NOMO-1 treated with DMSO at 0.1 percent for 48 hours (cell line): ENCODE results near the gene C10orf62.
"Not testable (repeated sequence)": the region's sequence is repeated elsewhere in the genome, so short reads cannot be mapped to it uniquely, and the experiment has no call there.

Experiments used
- DNase-seq: peaks from one replicate; lab custom pipeline; 2025; ENCODE audit not compliant: unreplicated experiment; lab: John Stamatoyannopoulos, UW

The C10orf62 gene

GRCh38 chr10:97627731-97628130, 38.2 kb downstream of the C10orf62 start:
- no peak for DNase-seq

DNA sequence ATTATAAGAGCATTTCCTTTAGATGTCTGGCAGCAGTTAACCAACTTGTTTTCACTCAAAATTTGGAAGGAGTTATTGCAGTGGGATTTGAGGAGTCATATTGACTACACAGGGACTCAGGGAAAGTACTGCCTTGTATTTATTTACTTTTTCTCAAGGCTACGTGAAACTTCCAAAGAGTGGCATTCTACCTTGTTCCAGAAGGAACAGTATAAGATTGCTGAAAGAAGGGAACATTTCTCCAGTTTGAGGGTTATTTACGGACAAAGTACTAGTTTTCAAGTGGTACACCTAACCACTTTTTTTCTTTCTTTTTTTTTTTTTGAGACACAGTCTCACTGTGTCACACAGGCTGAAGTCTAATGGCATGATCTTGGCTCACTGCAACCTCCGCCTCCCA, 38.7 kb downstream of the C10orf62 start:
- no peak for DNase-seq

GRCh38 chr10:97629289-97629688, 39.8 kb downstream of the C10orf62 start:
- DNase-seq, result no peak

DNA sequence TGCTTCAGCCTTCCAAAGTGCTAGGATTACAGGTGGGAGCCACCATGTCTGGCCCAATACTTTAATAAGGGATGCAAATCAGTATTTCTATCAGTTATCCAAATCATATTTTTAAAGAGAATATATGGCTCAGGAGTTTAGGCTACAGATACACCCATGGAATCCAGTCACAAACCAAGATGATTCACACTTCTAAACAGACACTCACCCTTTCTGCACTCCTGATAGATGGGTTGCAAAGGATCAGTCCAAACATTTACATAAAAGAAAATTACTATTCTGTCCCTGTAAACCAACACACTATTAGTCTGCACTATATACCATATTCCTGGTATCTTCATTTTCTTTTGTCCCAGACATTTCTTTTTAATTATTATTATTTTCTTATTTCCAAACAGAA, 41.6 kb downstream of the C10orf62 start:
- DNase-seq, result no peak

DNA sequence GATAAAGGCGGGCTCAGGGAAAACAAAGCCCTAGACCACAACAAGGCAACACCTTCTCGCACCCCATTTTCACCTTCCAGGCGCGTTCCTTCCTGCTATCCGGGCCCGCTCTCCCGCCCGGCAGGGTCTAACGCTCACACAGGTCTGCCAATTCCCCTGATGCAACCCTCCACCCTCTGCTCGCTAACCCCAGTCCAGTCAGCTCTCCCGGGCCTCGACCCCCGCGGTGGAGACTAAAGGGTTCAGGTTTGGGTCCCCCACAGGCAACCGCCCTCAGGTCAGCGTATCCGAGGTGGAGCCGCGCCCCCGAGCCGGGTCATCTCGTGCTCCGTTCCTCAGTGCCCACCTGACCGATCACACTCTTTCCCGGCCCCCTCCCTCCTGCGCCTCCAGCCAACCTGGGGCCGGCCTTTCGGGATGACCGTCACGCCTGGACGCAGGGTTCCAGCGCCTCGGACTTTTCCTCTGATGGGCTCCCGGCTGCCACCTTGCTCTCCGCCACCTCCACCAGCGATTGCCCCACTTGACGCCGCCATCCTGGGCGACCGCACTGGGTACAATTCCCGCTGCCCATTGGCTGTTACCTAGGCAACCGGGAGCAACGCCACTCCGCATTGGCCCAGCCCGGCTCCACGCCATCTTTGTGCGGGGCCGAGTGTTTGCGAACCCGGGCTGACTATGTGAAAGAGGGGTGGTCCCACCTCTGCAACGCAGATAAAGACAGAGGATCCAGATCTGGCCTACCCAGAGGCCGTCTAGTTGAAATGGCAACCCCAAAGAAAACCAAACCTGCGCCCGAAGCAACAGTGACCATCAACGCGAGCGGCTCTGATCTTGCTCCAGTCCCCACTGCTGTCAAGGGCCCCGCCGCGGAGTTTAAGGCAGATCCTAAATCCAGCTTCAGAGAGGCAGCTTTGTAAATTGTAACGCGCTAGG, 43.7 kb downstream of the C10orf62 start, which contains the start of gene MORN4:
TSS of gene MORN4 (minus strand) at position 552 of the 936 bp plus-strand sequence. CDS start 13,847 bp downstream, outside the sequence.
- DNase-seq, result peak; percentile 92

- DNase-seq, result no peak
These were observed 44.4 kb downstream of the C10orf62 start for GRCh38 chr10:97633921-97634320.

DNA sequence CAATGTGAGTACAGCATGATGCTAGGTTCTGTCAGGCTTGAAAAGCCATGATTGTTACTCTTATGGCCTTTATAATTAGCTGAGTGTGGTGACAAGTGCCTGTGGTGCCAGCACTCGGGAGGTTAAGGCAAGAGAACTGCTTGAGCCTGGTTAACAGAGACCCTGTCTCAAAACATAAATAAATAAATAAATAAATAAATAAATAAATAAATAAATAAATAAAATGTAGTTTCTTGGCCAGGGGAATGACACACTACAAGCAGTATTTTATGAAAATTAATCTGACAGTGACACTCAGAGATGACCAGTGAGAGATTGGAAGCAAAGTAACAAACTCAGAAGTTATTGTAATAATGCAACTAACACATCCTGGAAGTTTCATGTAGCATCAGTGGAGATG, 46.1 kb downstream of the C10orf62 start:
- no peak for DNase-seq

- not testable (repeated sequence) for DNase-seq
These were observed 49.6 kb downstream of the C10orf62 start for GRCh38 chr10:97639090-97639489.

DNA sequence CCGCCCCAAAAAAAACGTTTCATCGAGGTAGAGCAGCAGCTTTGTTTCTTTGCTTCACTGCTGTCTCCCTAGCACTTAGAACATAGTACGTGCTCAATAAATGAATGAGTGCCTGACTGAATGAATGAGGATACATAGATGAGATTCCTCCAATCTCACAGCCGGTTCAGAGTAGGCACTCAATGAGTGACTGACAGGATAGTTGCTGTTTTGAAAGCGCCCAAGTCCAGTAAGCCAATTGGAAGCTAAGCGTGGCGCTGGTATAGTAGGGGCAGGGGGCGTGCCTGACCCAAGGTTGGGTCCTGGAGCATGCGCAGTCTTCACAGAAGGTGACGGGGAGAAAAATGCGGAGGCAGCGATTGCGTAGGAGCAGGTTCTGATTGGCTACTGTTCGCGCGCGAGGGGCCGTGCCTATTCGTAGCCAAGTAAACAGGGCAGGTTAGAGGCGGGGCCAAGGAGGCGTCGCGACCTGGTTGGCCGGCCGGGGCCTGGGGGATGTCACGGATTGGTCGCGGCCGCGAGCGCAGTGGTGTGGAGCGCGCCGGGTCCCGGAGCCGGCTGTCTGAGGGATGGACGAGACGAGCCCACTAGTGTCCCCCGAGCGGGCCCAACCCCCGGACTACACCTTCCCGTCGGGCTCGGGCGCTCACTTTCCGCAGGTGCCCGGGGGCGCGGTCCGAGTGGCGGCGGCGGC, 50.8 kb downstream of the C10orf62 start, which contains the start of gene PI4K2A:
TSS of gene PI4K2A (plus strand) at position 498 of the 694 bp plus-strand sequence. CDS start at position 570, 72 bp downstream.
- DNase-seq, result peak; percentile 99
